ENCODE measurements around the gene C16orf92.

C16orf92 gene

GRCh38 chr16:29989111-29989858, 33.7 kb upstream of the C16orf92 start:
- no peak for DNase-seq

- no peak for DNase-seq
Observed at GRCh38 chr16:29990034-29990433, 33.0 kb upstream of the C16orf92 start.

- no peak for DNase-seq
Observed at GRCh38 chr16:29990883-29991570, 32.0 kb upstream of the C16orf92 start.

- DNase-seq, result no peak
Observed at GRCh38 chr16:29991571-29991904, 31.5 kb upstream of the C16orf92 start.

GRCh38 chr16:29992344-29992967, 30.5 kb upstream of the C16orf92 start:
- no peak for DNase-seq

GRCh38 chr16:29993191-29993902, 29.7 kb upstream of the C16orf92 start:
- DNase-seq, result no peak

GRCh38 chr16:29993903-29994599, 28.9 kb upstream of the C16orf92 start:
- no peak for DNase-seq

GRCh38 chr16:29994600-29995323, 28.2 kb upstream of the C16orf92 start:
- DNase-seq, result no peak

GRCh38 chr16:29995324-29995910, 27.6 kb upstream of the C16orf92 start, which contains the start of gene HIRIP3:
Gene HIRIP3 (minus strand): TSS chr16:29995617. CDS start chr16:29995605, 12 bp downstream.
- DNase-seq, result peak; percentile 65 to 80 (median 74)

GRCh38 chr16:29995911-29996765, 26.9 kb upstream of the C16orf92 start, which contains the start of gene INO80E:
Gene INO80E (plus strand): TSS chr16:29996241. CDS start chr16:29996311, 70 bp downstream.
- peak; percentile 96 to 99 (median 97) for DNase-seq

GRCh38 chr16:29996766-29997250, 26.2 kb upstream of the C16orf92 start:
- no peak for DNase-seq

- no peak for DNase-seq
Observed at GRCh38 chr16:29999605-30000004, 23.4 kb upstream of the C16orf92 start.

- no peak for DNase-seq
Observed at GRCh38 chr16:30000735-30001631, 22.0 kb upstream of the C16orf92 start.

- no peak for DNase-seq
Observed at GRCh38 chr16:30002614-30003346, 20.2 kb upstream of the C16orf92 start.

GRCh38 chr16:30003670-30004423, 19.2 kb upstream of the C16orf92 start:
- no peak for DNase-seq

- DNase-seq, result no peak
Observed at GRCh38 chr16:30004424-30004776, 18.6 kb upstream of the C16orf92 start.

- no peak for DNase-seq
Observed at GRCh38 chr16:30004811-30005242, 18.2 kb upstream of the C16orf92 start.
